Measurements from ENCODE around the gene SGCD.

DNA sequence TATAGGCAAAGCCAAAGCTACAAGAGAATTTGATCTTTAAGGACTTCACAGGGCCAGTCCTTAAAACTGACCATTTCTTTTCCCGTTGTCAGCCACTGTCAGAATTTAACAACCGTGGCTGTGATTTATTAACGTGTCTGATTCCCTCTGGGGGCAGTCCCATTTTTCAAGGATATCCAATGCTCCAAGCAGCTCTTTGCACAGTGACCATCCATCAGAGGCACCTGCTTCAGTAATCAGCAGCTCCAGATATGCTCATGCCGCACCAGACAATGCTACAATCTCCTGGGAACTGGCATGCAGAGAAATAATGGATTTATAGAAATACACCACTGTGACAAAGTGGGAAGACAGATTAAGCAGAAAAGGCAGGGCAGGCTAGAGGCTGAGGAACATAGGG is 359.8 kb downstream of the SGCD start:
- TF ChIP-seq EZH2phosphoT487 (IDR thresholded peaks at IDR 0.05; ENCODE audit: low read depth) (no peak), CTCF (IDR thresholded peaks at IDR 0.05; ENCODE audit: low read depth, low read length) (no peak)
